Measurements from ENCODE around the gene LRP2BP. TPM values are rescaled to one million over a fixed set of nuclear protein-coding genes. Genes with fewer than 3 reads are reported as not detected.

The LRP2BP gene
- total RNA-seq, 1 experiment from 2014 or later: 0.85 TPM

DNA sequence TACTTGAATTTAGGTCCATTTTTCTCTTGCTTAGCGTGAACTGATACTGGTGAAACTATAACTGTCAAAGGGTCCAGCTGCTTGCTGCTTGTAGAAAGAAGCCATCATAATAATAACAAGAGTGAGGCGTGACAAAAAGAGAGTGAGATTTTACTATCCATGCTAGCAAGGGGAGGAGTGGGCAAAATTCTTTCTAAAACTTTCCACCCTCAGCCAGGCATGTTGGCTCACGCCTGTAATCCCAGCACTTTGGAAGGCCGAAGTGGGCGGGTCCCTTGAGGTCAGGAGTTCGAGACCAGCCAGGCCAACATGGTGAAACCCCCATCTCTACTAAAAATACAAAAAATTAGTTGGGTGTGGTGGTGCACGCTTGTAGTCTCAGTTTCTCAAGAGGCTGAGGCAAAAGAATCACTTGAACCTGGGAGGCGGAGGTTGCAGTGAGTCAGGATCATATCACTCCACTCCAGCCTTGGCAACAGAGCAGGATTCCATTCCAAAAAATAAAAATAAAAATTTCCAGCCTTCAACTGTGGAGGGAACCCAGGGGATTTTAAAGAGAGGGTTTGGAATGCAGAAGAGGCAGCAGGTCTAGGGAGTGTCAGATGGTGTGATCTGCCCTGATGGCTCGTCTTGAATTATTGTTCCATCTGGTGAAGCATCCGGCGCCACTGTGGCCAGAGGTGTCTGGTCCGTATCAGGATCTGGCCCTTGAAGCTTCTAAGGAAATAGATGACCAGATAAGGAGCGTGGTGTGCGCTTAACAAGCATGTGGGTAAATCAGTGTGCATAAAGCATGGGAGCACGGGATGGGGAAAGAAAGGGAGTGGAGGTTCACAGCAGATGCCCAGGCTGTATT, 51.8 kb downstream of the LRP2BP start:
- ChIA-PET POLR2A (ENCODE audit: unreplicated experiment) (no interaction called here), CTCF (no interaction called here)
- BruUV-seq (replicated peaks): no TSS peak
- no peaks in the 10 kb centered on the region for H3K9me3 ChIP-seq (ENCODE audit: insufficient read depth, low read depth)
- TF ChIP-seq, protein P1, sequence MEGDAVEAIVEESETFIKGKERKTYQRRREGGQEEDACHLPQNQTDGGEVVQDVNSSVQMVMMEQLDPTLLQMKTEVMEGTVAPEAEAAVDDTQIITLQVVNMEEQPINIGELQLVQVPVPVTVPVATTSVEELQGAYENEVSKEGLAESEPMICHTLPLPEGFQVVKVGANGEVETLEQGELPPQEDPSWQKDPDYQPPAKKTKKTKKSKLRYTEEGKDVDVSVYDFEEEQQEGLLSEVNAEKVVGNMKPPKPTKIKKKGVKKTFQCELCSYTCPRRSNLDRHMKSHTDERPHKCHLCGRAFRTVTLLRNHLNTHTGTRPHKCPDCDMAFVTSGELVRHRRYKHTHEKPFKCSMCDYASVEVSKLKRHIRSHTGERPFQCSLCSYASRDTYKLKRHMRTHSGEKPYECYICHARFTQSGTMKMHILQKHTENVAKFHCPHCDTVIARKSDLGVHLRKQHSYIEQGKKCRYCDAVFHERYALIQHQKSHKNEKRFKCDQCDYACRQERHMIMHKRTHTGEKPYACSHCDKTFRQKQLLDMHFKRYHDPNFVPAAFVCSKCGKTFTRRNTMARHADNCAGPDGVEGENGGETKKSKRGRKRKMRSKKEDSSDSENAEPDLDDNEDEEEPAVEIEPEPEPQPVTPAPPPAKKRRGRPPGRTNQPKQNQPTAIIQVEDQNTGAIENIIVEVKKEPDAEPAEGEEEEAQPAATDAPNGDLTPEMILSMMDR (conservative IDR thresholded peaks at IDR 0.05): no peak
- no peak for TF ChIP-seq EZH2 (IDR thresholded peaks at IDR 0.05; ENCODE audit: low read depth)
- H3K27me3 ChIP-seq (ENCODE audit: insufficient read depth, low read depth): no peaks in the 10 kb centered on the region
- no peaks in the 10 kb centered on the region for H3K36me3 ChIP-seq (ENCODE audit: low read depth)
- H3K4me1 ChIP-seq (replicated peaks; ENCODE audit: insufficient read depth): no peaks in the 10 kb centered on the region
- intact Hi-C loops (cut with micrococcal nuclease; ENCODE audit: unreplicated experiment): no loop called here
- no peak overlapping the region for H3K4me2 ChIP-seq
- H2AFZ ChIP-seq: no peak overlapping the region
- no peaks in the 10 kb centered on the region for H4K20me1 ChIP-seq (ENCODE audit: insufficient read depth)
- H3K27ac ChIP-seq: no peak overlapping the region
- no peaks in the 10 kb centered on the region for H3K79me2 ChIP-seq (ENCODE audit: low read depth)
- no peaks in the 10 kb centered on the region for H3K9me2 ChIP-seq (ENCODE audit: insufficient read depth)
- DNase-seq: no peak
- no peaks in the 10 kb centered on the region for H3F3A ChIP-seq (ENCODE audit: insufficient read depth, low read depth)
- H3K4me3 ChIP-seq: no peak overlapping the region

DNA sequence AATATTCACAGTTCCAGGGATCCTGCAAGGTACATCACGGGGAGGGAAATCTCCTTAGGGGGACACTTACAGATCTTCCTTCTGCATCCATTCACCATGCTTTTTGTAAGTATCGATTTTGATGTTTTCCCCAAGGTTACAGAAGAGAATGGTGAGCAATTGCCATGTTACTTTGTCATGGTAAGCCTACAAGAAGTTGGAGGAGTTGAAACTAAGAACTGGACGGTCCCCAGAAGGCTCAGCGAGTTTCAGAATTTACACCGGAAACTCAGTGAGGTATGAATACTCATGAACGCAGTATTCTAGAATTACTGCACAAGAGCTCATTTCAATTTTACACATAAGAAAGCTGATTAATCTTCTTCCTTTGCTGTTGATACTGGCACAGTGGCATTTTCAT, 53.9 kb downstream of the LRP2BP start:
- intact Hi-C loops (cut with micrococcal nuclease; ENCODE audit: unreplicated experiment): no loop called here
- Histone ChIP-seq H4K20me1 (ENCODE audit: insufficient read depth) (no peaks in the 10 kb centered on the region), H3K27me3 (ENCODE audit: insufficient read depth, low read depth) (no peaks in the 10 kb centered on the region), H3K9me3 (ENCODE audit: insufficient read depth, low read depth) (no peaks in the 10 kb centered on the region), H3K4me3 (no peak overlapping the region), H3K79me2 (ENCODE audit: low read depth) (no peaks in the 10 kb centered on the region), H3K4me1 (replicated peaks; ENCODE audit: insufficient read depth) (no peaks in the 10 kb centered on the region), H3K36me3 (ENCODE audit: low read depth) (no peaks in the 10 kb centered on the region), H3K4me2 (no peak overlapping the region), H3K9me2 (ENCODE audit: insufficient read depth) (no peaks in the 10 kb centered on the region), H2AFZ (no peak overlapping the region), H3K27ac (no peak overlapping the region), H3F3A (ENCODE audit: insufficient read depth, low read depth) (no peaks in the 10 kb centered on the region)
- no peak for TF ChIP-seq EZH2 (IDR thresholded peaks at IDR 0.05; ENCODE audit: low read depth)
- TF ChIP-seq, protein P1 (conservative IDR thresholded peaks at IDR 0.05): no peak
- ChIA-PET POLR2A (ENCODE audit: unreplicated experiment) (no interaction called here), CTCF (no interaction called here)
- BruUV-seq (replicated peaks): no TSS peak
- no peak for DNase-seq

DNA sequence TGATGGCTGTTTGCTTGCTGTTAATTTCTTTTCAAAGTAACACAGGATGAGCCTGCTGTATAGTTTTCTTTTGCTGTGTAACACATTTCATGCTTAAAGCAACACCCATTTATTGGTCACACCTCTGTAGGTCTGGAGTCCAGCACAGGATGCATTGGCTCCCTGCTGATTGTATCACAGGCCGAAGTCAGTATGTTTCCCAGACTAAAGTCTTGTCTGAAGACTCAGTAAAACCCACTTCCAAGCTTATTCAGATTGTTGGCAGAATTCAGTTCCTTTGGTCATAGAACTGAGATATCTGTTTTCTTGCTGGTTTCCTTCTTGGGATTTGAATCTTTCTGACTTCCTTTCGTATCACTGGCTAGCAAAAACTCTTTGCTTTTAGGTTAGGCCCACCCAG, 54.3 kb downstream of the LRP2BP start:
- CTCF ChIA-PET: no interaction called here
- no peaks in the 10 kb centered on the region for H3K9me3 ChIP-seq (ENCODE audit: insufficient read depth, low read depth)
- DNase-seq: no peak
- POLR2A ChIA-PET (ENCODE audit: unreplicated experiment): no interaction called here
- BruUV-seq (replicated peaks): no TSS peak
- no peak overlapping the region for H3K27ac ChIP-seq
- no peaks in the 10 kb centered on the region for H3K79me2 ChIP-seq (ENCODE audit: low read depth)
- no peaks in the 10 kb centered on the region for H3K9me2 ChIP-seq (ENCODE audit: insufficient read depth)
- H3K4me2 ChIP-seq: no peak overlapping the region
- no peak for TF ChIP-seq EZH2 (IDR thresholded peaks at IDR 0.05; ENCODE audit: low read depth)
- TF ChIP-seq, protein P1 (conservative IDR thresholded peaks at IDR 0.05): no peak
- intact Hi-C loops (cut with micrococcal nuclease; ENCODE audit: unreplicated experiment): no loop called here
- no peak overlapping the region for H3K4me3 ChIP-seq
- H3K27me3 ChIP-seq (ENCODE audit: insufficient read depth, low read depth): no peaks in the 10 kb centered on the region
- no peak overlapping the region for H2AFZ ChIP-seq
- H3K36me3 ChIP-seq (ENCODE audit: low read depth): no peaks in the 10 kb centered on the region
- H3F3A ChIP-seq (ENCODE audit: insufficient read depth, low read depth): no peaks in the 10 kb centered on the region
- no peaks in the 10 kb centered on the region for H3K4me1 ChIP-seq (replicated peaks; ENCODE audit: insufficient read depth)
- H4K20me1 ChIP-seq (ENCODE audit: insufficient read depth): no peaks in the 10 kb centered on the region

All from PC-9 (cell line).